Adrenal gland (tissue), 19 donors: ENCODE data around the gene C12orf54. TPM values are rescaled to one million over a fixed set of nuclear protein-coding genes. Genes with fewer than 3 reads are reported as not detected.
"Not testable (repeated sequence)": the region's sequence is repeated elsewhere in the genome, so short reads cannot be mapped to it uniquely, and the experiment has no call there.

Experiments used
- DNase-seq, 7 donors: peaks; one replicate each; pipeline ENCODE4 v3.0.0-alpha.2; 2019 to 2020
- H3K27ac ChIP-seq, 5 donors: fragments of 200-600 bp; sonication (generic) in 4 of 5; 1 replicate in 3 of 5; 2 replicates in 2 of 5; pipeline versions ENCODE4 v1.5.1 to v1.8.0; 2016 to 2020; ENCODE audit warnings: mild to moderate bottlenecking in 1 of 5
- H3K27me3 ChIP-seq: fragments of 200-600 bp; 2 replicates; pipeline ENCODE4 v1.8.0; 2021
- H3K36me3 ChIP-seq, 2 donors: fragments of 200-600 bp; replicated peaks in 1 of 2; 1 replicate in 1 of 2; 2 replicates in 1 of 2; pipeline versions ENCODE4 v1.5.1 to v1.8.0; 2018 to 2022
- H3K4me1 ChIP-seq, 2 donors: fragments of 200-600 bp; replicated peaks in 1 of 2; 1 replicate in 1 of 2; 2 replicates in 1 of 2; pipeline versions ENCODE4 v1.5.1 to v1.8.0; 2018 to 2021
- H3K4me3 ChIP-seq, 4 donors: fragments of 200-600 bp; sonication (generic) in 3 of 4; one replicate each; pipeline ENCODE4 v1.5.1; 2016 to 2018
- H3K9me3 ChIP-seq, 3 donors: fragments of 200-600 bp; sonication (generic) in 1 of 3; replicated peaks in 1 of 3; 1 replicate in 2 of 3; 2 replicates in 1 of 3; pipeline versions ENCODE4 v1.5.1 to v1.8.0; 2016 to 2021
- CTCF ChIP-seq, 6 experiments: fragments of 450-650 bp in 4 of 6; fragments of 200-600 bp in 2 of 6; sonication (generic) in 1 of 6; IDR thresholded peaks; 1 replicate in 5 of 6; 2 replicates in 1 of 6; pipeline versions ENCODE4 v1.5.1 to v1.8.0; 2016 to 2021; ENCODE audit warnings: antibody characterized with exemption in 6 of 6, mild to moderate bottlenecking in 2 of 6, moderate library complexity in 1 of 6
- POLR2A ChIP-seq, 2 donors: fragments of 450-650 bp; IDR thresholded peaks; one replicate each; pipeline ENCODE4 v1.6.1; 2017; ENCODE audit warnings: antibody characterized with exemption in 2 of 2, mild to moderate bottlenecking in 2 of 2, moderate library complexity in 1 of 2
- WGBS, 4 donors: extraction: QIAGEN DNeasy Blood & Tissue Kit in 2 of 4; methylation state at CpG; one replicate each; pipeline versions ENCODE4 v1.1.5 to v1.1.7; 2013 to 2017; 5-methylcytosine and 5-hydroxymethylcytosine counted together
- intact Hi-C, 2 donors: fragments of 100-400 bp; cut with DNase I; formaldehyde crosslinking; loops; one replicate each; pipeline versions ENCODE4 v1.14.1 to v1.15.0; 2022 to 2023
- long read RNA-seq, 10 donors: library from polyadenylated mRNA in 3 of 10; unstranded in 2 of 10; stranded (forward) in 1 of 10; transcript quantifications; one replicate each; pipeline ENCODE4 v2.0.0 and lab custom pipeline, GENCODE V29; 2021 to 2026
- polyA plus RNA-seq, 3 donors: library from polyadenylated mRNA; stranded (reverse); fragments of 200-250 nt in 2 of 3; fragments of 350-450 nt in 1 of 3; fragmentation: Illumina TruSeq in 1 of 3; extraction: RNeasy Lipid Tissue Mini Kit (QIAGEN cat#74804) in 1 of 3; gene quantifications; one replicate each; pipeline ENCODE4 v1.2.3, GENCODE V29; 2013 to 2014
- total RNA-seq, 9 donors: library from RNA; depleted of rRNA in 4 of 9; stranded (reverse); fragments of >200 nt in 4 of 9; fragments of 120-200 nt in 1 of 9; fragmentation: NEBNext Ultra II Directional in 1 of 9; extraction: Animal tissue kit (Norgen Biotek cat#: 25700) in 1 of 9; gene quantifications; one replicate each; pipeline versions ENCODE4 v1.1.0 to v1.2.4, GENCODE V29; 2013 to 2023
- donor health status: healthy with polysubstance abuse.
- donor health status: Bipolar disorder and iron deficiency.
- donor health status: DM: yes; HTN: yes; CAD: no.
- donor health status: DM: no; HTN: no; CAD: no.
- donor health status: DM: no; HTN: no; CAD: no.
- donor health status: DM: yes; HTN: yes; CAD: no.

Gene C12orf54
- total RNA-seq (1 to 10 TPM in 2 of 9 donors, under 1 TPM in 4, not detected in 3; 0.50 to 1.6 (median 0.85) TPM), polyA plus RNA-seq (1 to 10 TPM in 2 of 3 donors, under 1 TPM in 1; 0.55 to 5.6 (median 2.2) TPM)
- long read RNA-seq, donor 1 = 0 reads
- long read RNA-seq, donor 2 = 0 reads
- long read RNA-seq, donor 3 = 0 reads
- long read RNA-seq, donor 4 = 0 reads
- long read RNA-seq, donor 5 = 0 reads
- long read RNA-seq, donor 6 = 0 reads
- long read RNA-seq, donor 7 = 0 reads
- long read RNA-seq, donor 8 = 0 reads
- long read RNA-seq, donor 9 = 0 reads
- long read RNA-seq, donor 10 = 0 reads

GRCh38 chr12:48482198-48482597 lies at the start of gene C12orf54:
C12orf54 (plus strand) TSS chr12:48482498; CDS start chr12:48483297, 799 bp downstream.
- H3K9me3 ChIP-seq = no peaks in the 10 kb centered on the region
- H3K4me1 ChIP-seq = no peaks in the 10 kb centered on the region
- no peak within 1 kb of the TSS for H3K4me3 ChIP-seq
- no peak for TF ChIP-seq POLR2A (IDR thresholded peaks at IDR 0.05)
- TF ChIP-seq CTCF (IDR thresholded peaks at IDR 0.05) = no peak
- no peak within 1 kb of the TSS for H3K27ac ChIP-seq
- 84 to 89% (median 86%) methylated on average over 2 of the region's 2 CpGs for WGBS, 4 donors
- intact Hi-C loops = no loop called here
- H3K27me3 ChIP-seq = no peaks in the 10 kb centered on the region
- no peak for DNase-seq
- H3K36me3 ChIP-seq = no peaks in the 10 kb centered on the region

DNA sequence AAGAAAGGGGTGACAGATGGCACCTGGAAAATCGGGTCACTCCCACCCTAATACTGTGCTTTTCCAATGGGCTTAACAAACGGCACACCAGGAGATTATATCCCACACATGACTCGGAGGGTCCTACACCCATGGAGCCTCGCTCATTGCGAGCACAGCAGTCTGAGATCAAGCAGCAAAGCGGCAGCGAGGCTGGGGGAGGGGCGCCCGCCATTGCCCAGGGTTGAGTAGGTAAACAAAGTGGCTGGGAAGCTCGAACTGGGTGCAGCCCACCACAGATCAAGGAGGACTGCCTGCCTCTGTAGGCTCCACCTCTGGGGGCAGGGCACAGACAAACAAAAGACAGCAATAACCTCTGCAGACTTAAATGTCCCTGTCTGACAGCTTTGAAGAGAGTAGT lies 48.3 kb upstream of the C12orf54 start:
- H3K27me3 ChIP-seq, H3K9me3 ChIP-seq, H3K36me3 ChIP-seq, intact Hi-C loops, H3K4me1 ChIP-seq, H3K27ac ChIP-seq, H3K4me3 ChIP-seq, DNase-seq: not testable (repeated sequence)
- WGBS, 4 donors = 85 to 100% (median 92%) methylated on average over 1 to 10 of the region's 10 CpGs

DNA sequence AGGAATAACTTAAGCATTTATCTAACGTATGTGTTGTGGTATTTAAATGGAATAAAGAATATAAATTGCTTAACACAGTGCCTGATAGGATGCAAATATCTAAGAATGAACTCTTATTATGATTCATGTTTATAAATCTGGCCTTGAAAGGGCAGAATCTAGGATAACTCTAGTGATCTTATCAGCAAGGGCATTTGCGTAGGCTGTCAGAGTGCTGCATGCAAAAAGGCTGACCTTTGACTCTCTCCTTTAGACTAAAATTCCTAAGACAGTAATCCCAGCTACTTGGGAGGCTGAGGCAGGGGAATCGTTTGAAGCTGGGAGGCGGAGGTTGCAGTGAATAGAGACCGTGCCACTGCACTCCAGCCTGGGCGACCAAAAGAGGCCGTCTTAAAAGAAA lies 41.2 kb upstream of the C12orf54 start:
- H3K27ac ChIP-seq = peak overlapping the region in 4 of 5 donors; percentile 9 to 68 (median 39)
- no peaks in the 10 kb centered on the region for H3K36me3 ChIP-seq
- intact Hi-C loops = no loop called here
- H3K9me3 ChIP-seq = no peaks in the 10 kb centered on the region
- no peak overlapping the region for H3K4me3 ChIP-seq
- DNase-seq = peak; percentile 35 to 75 (median 60)
- H3K27me3 ChIP-seq = no peaks in the 10 kb centered on the region
- TF ChIP-seq CTCF (IDR thresholded peaks at IDR 0.05) (no peak), POLR2A (IDR thresholded peaks at IDR 0.05) (no peak)
- H3K4me1 ChIP-seq = peaks cover 5 to 22% of the 10 kb centered on the region in 2 donors
- WGBS, 4 donors = 25 to 35% (median 33%) methylated on average over 7 of the region's 7 CpGs

GRCh38 chr12:48442179-48442847 lies 40.0 kb upstream of the C12orf54 start:
- WGBS, 4 donors = 93 to 95% (median 94%) methylated on average over 3 of the region's 3 CpGs
- Histone ChIP-seq H3K36me3 (no peaks in the 10 kb centered on the region), H3K4me3 (no peak overlapping the region), H3K9me3 (no peaks in the 10 kb centered on the region), H3K4me1 (peaks cover 8 to 29% of the 10 kb centered on the region in 2 donors), H3K27me3 (no peaks in the 10 kb centered on the region), H3K27ac (peak overlapping the region in 1 of 5 donors; percentile 68)
- no peak for TF ChIP-seq CTCF (IDR thresholded peaks at IDR 0.05)
- no peak for DNase-seq
- intact Hi-C loops = no loop called here
